ENCODE data around the gene SPR. TPM values are rescaled to one million over a fixed set of nuclear protein-coding genes. Genes with fewer than 3 reads are reported as not detected.
"Not testable (repeated sequence)": the region's sequence is repeated elsewhere in the genome, so short reads cannot be mapped to it uniquely, and the experiment has no call there.

Gene SPR
- polyA plus RNA-seq, 6 donors from 2014 or later, result not detected

DNA sequence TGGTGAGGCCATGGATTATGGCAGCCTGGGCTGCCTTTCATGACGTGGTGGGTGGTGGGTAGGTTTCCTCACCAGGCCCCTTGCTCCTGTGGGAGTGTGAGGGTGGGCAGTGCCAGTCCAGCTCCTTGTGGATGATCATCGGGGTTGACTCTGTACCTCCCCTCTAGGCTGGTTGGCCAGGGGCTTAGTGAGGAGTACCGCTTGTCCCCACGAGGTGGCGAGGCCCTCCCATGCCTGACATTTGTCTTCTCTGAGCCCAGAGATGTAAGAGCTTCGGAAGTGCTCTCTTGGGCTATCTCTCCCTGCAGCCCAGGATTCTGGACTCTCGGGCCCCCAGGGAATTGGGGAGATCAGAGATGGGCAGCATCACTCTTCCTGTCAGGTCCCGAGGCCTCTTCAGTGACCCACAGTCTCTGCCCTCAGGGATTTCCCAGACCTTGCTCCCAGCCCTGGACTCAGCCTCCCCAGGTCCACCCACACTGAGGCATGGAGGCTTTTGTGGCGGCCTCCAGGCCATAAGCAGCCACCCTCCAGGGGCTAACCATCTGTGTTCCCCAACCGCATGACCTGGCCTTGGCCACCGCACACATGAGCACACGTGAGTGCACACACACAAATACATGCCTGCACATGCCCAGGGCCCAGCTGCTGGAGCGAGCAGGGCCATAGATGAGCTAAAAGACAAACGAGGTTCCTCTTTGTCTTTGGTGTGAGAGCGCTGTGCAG lies 6.5 kb downstream of the SPR start:
- DNase-seq, result no peak

DNA sequence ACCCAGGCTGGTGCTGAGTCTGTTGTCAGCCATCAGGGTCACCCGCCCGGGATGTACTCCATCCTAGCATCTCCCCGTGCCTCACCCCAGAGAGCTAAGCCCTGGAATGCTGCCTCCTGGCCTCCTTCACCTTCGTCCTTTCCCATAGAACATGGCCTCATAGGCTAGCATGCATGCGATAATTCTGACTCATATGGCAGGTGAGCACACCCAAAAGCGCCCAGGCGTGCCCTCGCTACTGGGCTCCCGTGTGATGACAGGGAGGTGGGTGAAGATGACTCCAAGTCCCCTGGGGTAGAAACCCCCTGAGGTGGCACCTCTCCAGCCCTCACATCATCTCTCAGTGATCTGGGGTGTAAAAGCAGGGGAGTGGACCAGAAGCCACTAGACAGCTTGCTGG lies 7.3 kb downstream of the SPR start:
- H3K27me3 Mint-ChIP-seq, result peaks cover 56 to 89% (median 79%) of the 10 kb centered on the region in 3 donors
- H3K27ac Mint-ChIP-seq, result peak overlapping the region in 1 of 6 donors; percentile 21
- peaks cover 0 to 8% of the 10 kb centered on the region in 2 donors for H3K36me3 Mint-ChIP-seq
- H3K9me3 Mint-ChIP-seq, result no peaks in the 10 kb centered on the region
- ATAC-seq (ENCODE audit: low read depth in 2 of 2) (no peak), DNase-seq (no peak)
- H3K4me1 Mint-ChIP-seq, result peaks cover 0 to 9% (median 8%) of the 10 kb centered on the region in 3 donors
- H3K4me3 Mint-ChIP-seq, result no peak overlapping the region

More for the DNA sequence above, 6.5 kb downstream of the SPR start:
- peak; percentile 63 to 66 for ATAC-seq (ENCODE audit: low read depth in 2 of 2)
- Mint-ChIP-seq H3K27ac (no peak overlapping the region), H3K4me1 (peaks cover 0 to 9% (median 9%) of the 10 kb centered on the region in 3 donors), H3K27me3 (peaks cover 58 to 92% (median 78%) of the 10 kb centered on the region in 3 donors), H3K36me3 (peaks cover 0 to 8% of the 10 kb centered on the region in 2 donors), H3K9me3 (no peaks in the 10 kb centered on the region), H3K4me3 (no peak overlapping the region)

DNA sequence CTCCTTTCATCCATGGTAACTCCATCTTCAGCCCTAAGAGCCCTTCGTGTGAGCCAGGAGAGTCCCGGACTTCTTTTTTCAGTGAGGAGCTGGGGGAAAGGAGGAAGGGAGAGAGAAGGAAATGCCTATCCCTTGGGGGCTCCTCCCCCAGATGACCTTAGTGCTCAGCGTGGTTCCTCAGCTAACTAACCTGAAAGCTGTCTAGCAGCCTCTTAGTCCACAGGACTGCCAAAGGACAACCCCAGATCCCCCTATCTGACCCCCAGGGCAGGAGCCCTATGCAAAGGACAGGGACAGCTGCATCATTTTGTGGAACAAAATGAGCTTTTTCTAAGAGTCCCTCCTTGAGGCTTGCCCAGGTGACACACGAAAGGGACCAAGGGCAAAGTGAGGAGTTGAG lies 7.9 kb downstream of the SPR start:
- ATAC-seq (ENCODE audit: low read depth in 2 of 2) (no peak), DNase-seq (no peak)
- no peak overlapping the region for H3K4me3 Mint-ChIP-seq
- H3K9me3 Mint-ChIP-seq, result no peaks in the 10 kb centered on the region
- H3K27ac Mint-ChIP-seq, result no peak overlapping the region
- peaks cover 50 to 89% (median 79%) of the 10 kb centered on the region in 3 donors for H3K27me3 Mint-ChIP-seq
- H3K36me3 Mint-ChIP-seq, result peaks cover 0 to 1% of the 10 kb centered on the region in 2 donors
- H3K4me1 Mint-ChIP-seq, result peaks cover 0 to 9% (median 8%) of the 10 kb centered on the region in 3 donors

DNA sequence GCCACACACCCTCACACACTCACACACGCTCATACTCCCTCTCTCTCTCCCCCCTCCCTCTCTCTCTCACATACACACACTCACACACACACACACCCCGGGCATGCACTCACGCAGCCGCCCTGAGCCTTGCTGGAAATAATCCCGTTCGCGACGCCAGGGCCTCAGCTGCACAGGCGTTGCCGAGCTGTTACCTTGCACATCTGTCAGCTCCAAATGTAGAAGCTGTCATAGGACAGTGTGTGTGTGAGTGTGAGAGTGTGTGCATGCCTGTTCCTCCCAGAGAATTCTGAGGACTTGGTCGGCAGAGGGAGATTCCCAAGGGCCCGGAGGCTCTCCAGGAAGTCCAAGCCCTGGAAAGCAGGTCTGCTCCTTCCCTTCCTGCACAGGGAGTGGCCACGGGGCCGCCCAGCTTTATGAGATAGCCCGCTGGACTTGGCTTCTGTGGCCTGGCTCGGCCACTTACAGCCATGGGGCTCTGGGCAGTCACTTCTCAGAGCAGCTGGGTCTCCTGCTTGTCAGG lies 8.6 kb downstream of the SPR start:
- no peak overlapping the region for H3K4me3 Mint-ChIP-seq
- no peak for ATAC-seq (ENCODE audit: low read depth in 2 of 2)
- peaks cover 50 to 89% (median 79%) of the 10 kb centered on the region in 3 donors for H3K27me3 Mint-ChIP-seq
- H3K9me3 Mint-ChIP-seq, result no peaks in the 10 kb centered on the region
- no peak for DNase-seq
- peaks cover 0 to 9% (median 8%) of the 10 kb centered on the region in 3 donors for H3K4me1 Mint-ChIP-seq
- H3K27ac Mint-ChIP-seq, result no peak overlapping the region
- no peaks in the 10 kb centered on the region for H3K36me3 Mint-ChIP-seq

DNA sequence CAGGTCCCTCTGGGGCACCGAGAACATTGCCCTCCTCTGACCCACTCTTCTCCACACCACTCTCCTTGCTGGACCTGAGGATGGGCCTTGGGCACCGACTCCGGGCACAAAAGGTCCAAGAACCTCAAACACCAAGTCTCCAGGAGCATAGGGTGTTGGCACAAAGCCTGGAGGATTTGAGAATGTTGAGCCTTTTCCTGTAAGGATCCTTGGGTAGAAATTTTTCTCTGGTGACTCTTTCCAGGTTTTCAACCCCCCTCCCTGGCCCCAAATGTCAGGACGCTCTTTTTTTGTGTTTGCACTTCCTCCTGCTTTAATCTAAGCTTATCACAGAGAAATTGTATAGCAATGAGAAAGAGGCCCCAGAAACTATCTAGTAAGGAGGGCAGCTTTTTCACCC lies 9.2 kb downstream of the SPR start:
- DNase-seq (no peak), ATAC-seq (ENCODE audit: low read depth in 2 of 2) (no peak)
- H3K4me1 Mint-ChIP-seq, result peaks cover 0 to 9% (median 8%) of the 10 kb centered on the region in 3 donors
- H3K27ac Mint-ChIP-seq, result no peak overlapping the region
- peaks cover 53 to 89% (median 79%) of the 10 kb centered on the region in 3 donors for H3K27me3 Mint-ChIP-seq
- H3K9me3 Mint-ChIP-seq, result no peaks in the 10 kb centered on the region
- no peaks in the 10 kb centered on the region for H3K36me3 Mint-ChIP-seq
- H3K4me3 Mint-ChIP-seq, result no peak overlapping the region

DNA sequence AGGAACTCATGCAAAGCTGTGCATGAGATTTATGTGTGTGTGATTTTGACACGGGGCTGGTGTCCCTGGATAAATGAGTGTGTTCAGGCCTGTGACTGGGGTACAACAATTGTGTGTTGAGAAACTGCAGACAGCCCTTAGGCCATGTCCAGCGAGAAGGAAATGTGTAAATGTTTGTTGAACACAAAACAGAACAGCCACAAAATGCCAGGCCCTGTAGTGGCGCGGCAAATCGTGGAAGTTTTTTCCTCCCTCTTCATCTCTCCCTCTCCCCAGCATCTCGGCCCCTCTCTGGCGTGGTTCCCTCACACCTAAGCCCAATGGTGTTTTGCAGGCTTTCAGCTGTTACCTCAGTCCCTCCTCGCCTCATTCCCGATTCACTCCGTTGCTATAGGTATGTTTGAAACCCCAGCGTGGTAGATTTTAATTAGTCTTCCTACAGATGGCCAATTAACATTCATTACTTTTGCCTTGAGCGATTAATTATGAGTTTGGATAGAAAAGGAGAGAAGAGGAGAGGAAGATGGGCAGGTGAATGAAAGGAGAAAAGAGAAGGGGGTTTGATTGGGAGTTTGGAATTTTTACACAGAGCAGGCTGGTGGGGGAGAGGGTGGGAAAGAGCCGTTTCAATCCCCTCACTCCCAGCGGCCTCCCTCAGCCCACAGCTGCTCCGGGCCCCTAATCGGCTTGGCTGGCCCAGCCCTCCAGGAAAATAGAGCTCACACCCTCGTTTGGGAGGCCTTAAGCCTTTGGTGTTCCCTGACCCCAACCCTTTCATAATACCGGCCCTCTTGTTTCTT lies 10.8 kb downstream of the SPR start:
- Mint-ChIP-seq H3K4me1 (peaks cover 0 to 9% (median 8%) of the 10 kb centered on the region in 3 donors), H3K36me3 (no peaks in the 10 kb centered on the region), H3K27ac (no peak overlapping the region), H3K9me3 (no peaks in the 10 kb centered on the region), H3K4me3 (no peak overlapping the region), H3K27me3 (peaks cover 58 to 85% (median 82%) of the 10 kb centered on the region in 3 donors)
- no peak for ATAC-seq (ENCODE audit: low read depth in 2 of 2)
- DNase-seq, result no peak

DNA sequence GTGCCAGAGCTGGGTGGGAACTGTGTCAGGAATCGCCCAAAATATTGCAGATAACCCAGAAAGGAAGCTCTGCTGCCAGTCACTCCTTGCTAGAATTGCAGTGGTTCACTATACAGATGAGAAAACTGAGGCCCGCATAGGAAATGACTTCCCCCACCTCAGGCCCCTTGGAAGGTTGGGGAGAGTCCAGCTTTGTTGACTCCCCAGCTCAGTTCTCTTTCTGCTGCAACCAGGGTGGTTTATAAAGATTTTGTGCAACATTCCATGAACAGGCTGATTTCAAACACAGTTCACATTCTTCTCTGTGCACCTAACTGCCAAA lies 11.3 kb downstream of the SPR start:
- no peaks in the 10 kb centered on the region for H3K36me3 Mint-ChIP-seq
- ATAC-seq (ENCODE audit: low read depth in 2 of 2) (no peak), DNase-seq (no peak)
- no peak overlapping the region for H3K27ac Mint-ChIP-seq
- H3K4me1 Mint-ChIP-seq, result peaks cover 0 to 8% (median 5%) of the 10 kb centered on the region in 3 donors
- no peaks in the 10 kb centered on the region for H3K9me3 Mint-ChIP-seq
- peaks cover 64 to 86% (median 83%) of the 10 kb centered on the region in 3 donors for H3K27me3 Mint-ChIP-seq
- no peak overlapping the region for H3K4me3 Mint-ChIP-seq

DNA sequence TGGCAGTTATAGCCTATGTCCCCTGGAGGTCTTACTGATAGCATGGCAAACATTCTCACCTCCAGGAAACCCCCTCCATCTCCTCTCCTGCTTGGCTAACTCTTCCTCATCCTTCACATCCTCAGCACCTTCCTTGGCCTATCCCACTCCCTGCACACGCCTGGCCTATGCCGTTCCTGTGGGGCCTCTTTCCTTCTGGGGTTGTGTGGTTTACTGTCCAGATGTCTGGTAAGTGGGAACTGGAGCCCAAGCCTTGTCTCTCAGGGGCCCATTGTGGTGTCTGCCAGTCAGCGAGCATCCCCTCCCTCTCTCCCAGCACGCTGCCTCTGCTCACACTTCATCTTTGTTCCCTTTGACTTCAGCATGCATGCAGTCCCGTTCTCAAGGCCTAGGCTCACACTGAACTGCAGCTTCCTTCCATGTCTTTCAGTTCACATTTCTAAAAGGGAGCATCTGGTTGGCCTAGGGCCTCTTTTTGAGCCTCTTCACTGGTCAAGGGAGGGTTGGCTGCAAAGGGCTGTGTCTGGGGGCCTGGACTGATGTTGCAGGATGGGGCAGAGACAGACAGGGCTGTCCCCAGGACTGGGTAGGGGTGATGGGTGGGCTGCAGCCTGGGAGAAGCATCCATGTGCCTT lies 13.1 kb downstream of the SPR start:
- H3K36me3 Mint-ChIP-seq, result no peaks in the 10 kb centered on the region
- no peak overlapping the region for H3K4me3 Mint-ChIP-seq
- ATAC-seq (ENCODE audit: low read depth in 2 of 2) (no peak), DNase-seq (no peak)
- H3K9me3 Mint-ChIP-seq, result no peaks in the 10 kb centered on the region
- H3K27me3 Mint-ChIP-seq, result peaks cover 58 to 83% (median 69%) of the 10 kb centered on the region in 3 donors
- no peak overlapping the region for H3K27ac Mint-ChIP-seq
- peaks cover 0 to 6% (median 3%) of the 10 kb centered on the region in 3 donors for H3K4me1 Mint-ChIP-seq

DNA sequence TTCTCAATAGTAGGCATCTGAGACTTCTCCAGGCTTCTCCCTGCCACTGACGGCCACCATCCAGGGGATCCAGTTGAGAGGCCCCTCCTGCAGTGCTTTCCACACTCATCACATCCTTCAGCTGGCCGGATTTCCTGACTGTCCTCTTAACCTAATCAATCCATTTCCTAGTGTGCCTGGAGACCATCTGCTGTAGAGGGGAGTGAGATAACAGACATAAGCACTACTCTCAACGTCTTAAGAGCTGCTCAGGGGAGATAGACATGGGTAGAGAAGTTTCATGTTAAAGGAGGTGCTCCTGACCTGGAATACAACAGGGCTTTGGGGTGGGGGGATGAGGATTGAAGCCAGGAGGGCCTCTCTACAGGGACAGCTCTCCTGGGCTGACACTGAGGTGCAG lies 14.2 kb downstream of the SPR start:
- no peak overlapping the region for H3K4me3 Mint-ChIP-seq
- ATAC-seq (ENCODE audit: low read depth in 2 of 2), result no peak
- peaks cover 0 to 6% of the 10 kb centered on the region in 2 donors for H3K36me3 Mint-ChIP-seq
- DNase-seq, result no peak
- no peaks in the 10 kb centered on the region for H3K4me1 Mint-ChIP-seq
- H3K9me3 Mint-ChIP-seq, result peaks cover 0 to 5% (median 2%) of the 10 kb centered on the region in 7 donors
- H3K27me3 Mint-ChIP-seq, result peaks cover 63 to 83% (median 67%) of the 10 kb centered on the region in 3 donors
- H3K27ac Mint-ChIP-seq, result no peak overlapping the region

DNA sequence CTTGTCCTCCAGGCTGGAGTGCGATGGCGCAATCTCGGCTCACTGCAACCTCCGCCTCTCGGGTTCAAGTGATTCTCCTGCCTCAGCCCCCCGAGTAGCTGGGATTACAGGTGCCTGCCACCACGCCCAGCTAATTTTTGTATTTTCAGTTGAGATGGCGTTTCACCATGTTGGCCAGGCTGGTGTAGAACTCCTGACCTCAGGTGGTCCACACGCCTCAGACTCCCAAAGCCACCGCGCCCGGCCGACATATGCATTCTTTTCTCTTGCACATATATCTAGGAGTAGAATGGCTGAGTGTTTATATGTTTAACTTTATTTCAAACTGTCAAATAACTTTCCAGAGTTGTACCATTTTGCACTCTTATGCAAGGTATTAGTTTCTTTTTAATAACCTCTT lies 20.2 kb downstream of the SPR start:
- not testable (repeated sequence) for H3K27ac Mint-ChIP-seq; ATAC-seq (ENCODE audit: low read depth in 2 of 2); H3K9me3 Mint-ChIP-seq; DNase-seq; H3K4me3 Mint-ChIP-seq; H3K4me1 Mint-ChIP-seq; H3K36me3 Mint-ChIP-seq
- peaks cover 72 to 77% (median 75%) of the 10 kb centered on the region in 3 donors for H3K27me3 Mint-ChIP-seq

DNA sequence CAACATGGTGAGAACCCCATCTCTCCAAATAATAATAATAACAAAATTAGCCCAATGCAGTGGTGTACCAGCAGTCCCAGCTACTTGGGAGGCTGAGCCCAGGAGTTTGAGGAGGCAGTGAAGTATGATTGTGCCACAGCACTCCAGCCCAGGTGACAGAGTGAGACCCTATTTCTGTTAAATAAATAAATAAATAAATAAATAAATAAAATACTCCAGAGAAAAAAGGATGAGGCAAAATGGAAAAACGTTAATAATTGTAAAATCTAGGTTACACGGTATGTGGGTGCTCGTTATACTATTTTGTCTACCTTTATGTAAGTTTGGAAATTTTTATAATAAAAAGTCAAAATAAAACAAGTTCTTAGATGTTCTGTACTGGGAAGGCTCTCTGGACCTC lies 21.5 kb downstream of the SPR start:
- H3K36me3 Mint-ChIP-seq, result peaks cover 0 to 15% of the 10 kb centered on the region in 2 donors
- DNase-seq, result no peak
- H3K27me3 Mint-ChIP-seq, result peaks cover 73 to 78% (median 77%) of the 10 kb centered on the region in 3 donors
- no peak overlapping the region for H3K27ac Mint-ChIP-seq
- H3K4me1 Mint-ChIP-seq, result peaks cover 0 to 6% (median 2%) of the 10 kb centered on the region in 3 donors
- H3K9me3 Mint-ChIP-seq, result peaks cover 2 to 12% (median 5%) of the 10 kb centered on the region in 7 donors
- no peak overlapping the region for H3K4me3 Mint-ChIP-seq
- no peak for ATAC-seq (ENCODE audit: low read depth in 2 of 2)

DNA sequence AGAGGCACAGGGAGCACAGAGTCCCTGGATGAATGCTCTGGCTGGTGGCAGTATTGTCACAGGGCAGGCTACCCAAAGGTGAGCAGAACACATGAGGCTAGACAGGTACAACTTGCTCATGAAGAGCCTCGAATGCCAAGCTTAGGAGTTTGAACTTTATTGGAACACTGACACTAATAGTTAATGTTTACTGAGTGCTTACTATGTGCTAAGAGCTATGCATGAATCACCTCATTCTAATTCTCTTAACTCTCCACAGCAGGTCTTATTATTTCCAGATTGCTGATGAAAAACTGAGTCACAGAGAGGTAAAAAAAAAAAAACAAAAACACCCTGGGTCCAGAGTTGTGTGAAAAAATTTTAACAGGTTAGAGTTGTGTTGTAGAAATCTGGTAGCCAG lies 24.0 kb downstream of the SPR start:
- no peak overlapping the region for H3K27ac Mint-ChIP-seq
- peaks cover 15 to 22% (median 20%) of the 10 kb centered on the region in 3 donors for H3K4me1 Mint-ChIP-seq
- H3K4me3 Mint-ChIP-seq, result no peak overlapping the region
- peaks cover 0 to 20% of the 10 kb centered on the region in 2 donors for H3K36me3 Mint-ChIP-seq
- no peak for ATAC-seq (ENCODE audit: low read depth in 2 of 2)
- peaks cover 68 to 86% (median 78%) of the 10 kb centered on the region in 3 donors for H3K27me3 Mint-ChIP-seq
- no peak for DNase-seq
- peaks cover under 1 to 9% (median 5%) of the 10 kb centered on the region in 7 donors for H3K9me3 Mint-ChIP-seq
